H1 (cell line): Measurements from ENCODE around the gene SOCS6. TPM values are rescaled to one million over a fixed set of nuclear protein-coding genes. Genes with fewer than 3 reads are reported as not detected.

Source experiments
- CTCF ChIA-PET: fragments of 300-600 bp; sonication (Branson Sonifier 250); formaldehyde crosslinking; loops from one replicate; lab custom pipeline; 2021; ENCODE audit not compliant: partially characterized antibody; lab: Charles Lee
- POLR2A ChIA-PET: fragments of 300-600 bp; sonication (Branson Sonifier 250); formaldehyde crosslinking; loops from one replicate; lab custom pipeline; 2021; ENCODE audit warnings: inconsistent platforms; ENCODE audit not compliant: partially characterized antibody; lab: Charles Lee
- DNase-seq, 2 experiments: peaks; one replicate each; pipeline versions ENCODE4 v3.0.0 to v3.0.0-alpha.2; 2010 to 2022; ENCODE audit warnings: low spot score in 2 of 2, low read depth in 1 of 2, mixed read lengths in 1 of 2
- FAIRE-seq: peaks from 2 replicates; lab custom pipeline; 2011; peaks lifted over from hg19 to GRCh38; lab: Jason Lieb, UNC
- H2AFZ ChIP-seq: 2 replicates; pipeline ENCODE4 v1.8.1; 2012; ENCODE audit warnings: low read length, inconsistent platforms
- H2AK5ac ChIP-seq: 2 replicates; pipeline ENCODE4 v1.6.1; 2013; ENCODE audit warnings: low read depth, low read length
- H2BK120ac ChIP-seq: replicated peaks from 2 replicates; pipeline ENCODE3; 2013; ENCODE audit warnings: low read depth, low read length, inconsistent platforms
- H2BK12ac ChIP-seq: 2 replicates; pipeline ENCODE4 v1.6.1; 2013; ENCODE audit warnings: low read depth, low read length
- H2BK15ac ChIP-seq: 2 replicates; pipeline ENCODE4 v1.6.1; 2013; ENCODE audit warnings: low read length
- H2BK20ac ChIP-seq: 2 replicates; pipeline ENCODE4 v1.6.1; 2013; ENCODE audit warnings: low read length
- H2BK5ac ChIP-seq: 2 replicates; pipeline ENCODE4 v1.6.1; 2013; ENCODE audit warnings: low read depth, low read length
- H3K14ac ChIP-seq: 2 replicates; pipeline ENCODE4 v1.6.1; 2013; ENCODE audit warnings: inconsistent platforms; ENCODE audit not compliant: insufficient read length
- H3K18ac ChIP-seq: 2 replicates; pipeline ENCODE4 v1.6.1; 2013; ENCODE audit warnings: low read length; ENCODE audit errors: extremely low read depth
- H3K23ac ChIP-seq: 2 replicates; pipeline ENCODE4 v1.6.1; 2013; ENCODE audit warnings: inconsistent platforms; ENCODE audit not compliant: insufficient read length
- H3K23me2 ChIP-seq: 2 replicates; pipeline ENCODE4 v1.6.1; 2013; ENCODE audit warnings: low read depth, low read length
- H3K27ac ChIP-seq: 2 replicates; pipeline ENCODE4 v1.6.1; 2011; ENCODE audit warnings: low read depth, low read length, inconsistent platforms
- H3K27me3 ChIP-seq, 4 experiments: replicated peaks in 1 of 4; 1 replicate in 1 of 4; 2 replicates in 3 of 4; pipeline versions ENCODE4 v1.6.1 to v1.8.1; 2011 to 2013; ENCODE audit warnings: low read length in 3 of 4, mild to moderate bottlenecking in 3 of 4, inconsistent platforms in 2 of 4, mixed read lengths in 2 of 4, moderate library complexity in 1 of 4; ENCODE audit not compliant: control insufficient read depth in 3 of 4, insufficient read depth in 3 of 4; ENCODE audit errors: extremely low read depth in 1 of 4
- H3K36me3 ChIP-seq, 4 experiments: 2 replicates each; pipeline versions ENCODE4 v1.6.1 to v1.8.1; 2011 to 2013; ENCODE audit warnings: mild to moderate bottlenecking in 4 of 4, low read length in 3 of 4, moderate library complexity in 2 of 4, control low read depth in 1 of 4, inconsistent platforms in 1 of 4; ENCODE audit not compliant: insufficient read depth in 4 of 4, control insufficient read depth in 2 of 4
- H3K4ac ChIP-seq: replicated peaks from 2 replicates; pipeline ENCODE3; 2013; ENCODE audit warnings: low read length, low read depth, mixed read lengths, inconsistent platforms; ENCODE audit not compliant: insufficient read length
- H3K4me1 ChIP-seq, 4 experiments: replicated peaks in 1 of 4; 1 replicate in 1 of 4; 2 replicates in 3 of 4; pipeline versions ENCODE4 v1.6.1 to v1.8.1; 2011 to 2013; ENCODE audit warnings: low read length in 3 of 4, inconsistent platforms in 2 of 4, mixed read lengths in 1 of 4; ENCODE audit not compliant: insufficient read depth in 4 of 4, control insufficient read depth in 3 of 4
- H3K4me2 ChIP-seq, 2 experiments: 2 replicates each; pipeline versions ENCODE4 v1.6.1 to v1.8.1; 2011 to 2013; ENCODE audit warnings: low read depth in 2 of 2, low read length in 2 of 2, control low read depth in 1 of 2, inconsistent platforms in 1 of 2, mild to moderate bottlenecking in 1 of 2; ENCODE audit not compliant: insufficient read depth in 1 of 2
- H3K4me3 ChIP-seq, 4 experiments: fragments of 200-600, 300-600 bp in 1 of 4; sonication (generic), shearing (Covaris generic), sonication (Bioruptor Twin) in 1 of 4; 2 replicates each; pipeline versions ENCODE4 v1.5.1 to v1.8.1; 2011 to 2016; ENCODE audit warnings: low read length in 4 of 4, low read depth in 3 of 4, control low read depth in 2 of 4, inconsistent platforms in 2 of 4, mild to moderate bottlenecking in 2 of 4, mixed read lengths in 1 of 4, moderate library complexity in 1 of 4; ENCODE audit not compliant: insufficient read depth in 2 of 4; ENCODE audit errors: extremely low read depth in 1 of 4
- H3K56ac ChIP-seq: replicated peaks from 2 replicates; pipeline ENCODE3; 2013; ENCODE audit warnings: low read depth, mild to moderate bottlenecking, mixed read lengths, low read length, inconsistent platforms; ENCODE audit not compliant: insufficient read length
- H3K79me1 ChIP-seq: 2 replicates; pipeline ENCODE4 v1.6.1; 2013; ENCODE audit warnings: low read depth, low read length, control low read depth
- H3K79me2 ChIP-seq, 2 experiments: 2 replicates each; pipeline versions ENCODE4 v1.6.1 to v1.8.1; 2012 to 2013; ENCODE audit warnings: low read length in 2 of 2, mild to moderate bottlenecking in 2 of 2, inconsistent platforms in 1 of 2; ENCODE audit not compliant: insufficient read depth in 2 of 2, control insufficient read depth in 1 of 2
- H3K9ac ChIP-seq, 4 experiments: replicated peaks in 1 of 4; 1 replicate in 1 of 4; 2 replicates in 3 of 4; pipeline versions ENCODE4 v1.6.1 to v1.8.1; 2011 to 2013; ENCODE audit warnings: low read depth in 3 of 4, low read length in 3 of 4, control low read depth in 2 of 4, mild to moderate bottlenecking in 2 of 4, moderate library complexity in 2 of 4, inconsistent platforms in 1 of 4; ENCODE audit errors: extremely low read depth in 1 of 4
- H3K9me3 ChIP-seq, 2 experiments: 2 replicates each; pipeline versions ENCODE4 v1.6.1 to v1.8.1; 2012 to 2013; ENCODE audit warnings: mild to moderate bottlenecking in 2 of 2, moderate library complexity in 2 of 2, control low read depth in 1 of 2, inconsistent platforms in 1 of 2, low read depth in 1 of 2, low read length in 1 of 2, mixed read lengths in 1 of 2; ENCODE audit not compliant: insufficient read depth in 2 of 2
- H4K20me1 ChIP-seq, 2 experiments: replicated peaks in 1 of 2; 2 replicates each; pipeline versions ENCODE3 to v1.8.1; 2011 to 2013; ENCODE audit warnings: inconsistent platforms in 2 of 2, low read length in 2 of 2, mild to moderate bottlenecking in 1 of 2; ENCODE audit not compliant: insufficient read depth in 2 of 2, control insufficient read depth in 1 of 2
- H4K5ac ChIP-seq: 2 replicates; pipeline ENCODE4 v1.6.1; 2013; ENCODE audit warnings: low read length, low read depth, mixed read lengths, inconsistent platforms; ENCODE audit not compliant: insufficient read length
- H4K8ac ChIP-seq: 2 replicates; pipeline ENCODE4 v1.8.0; 2013; ENCODE audit warnings: mild to moderate bottlenecking, moderate library complexity, low read length, inconsistent platforms; ENCODE audit not compliant: insufficient read depth; ENCODE audit errors: extremely low read depth
- H4K91ac ChIP-seq: replicated peaks from 2 replicates; pipeline ENCODE3; 2013; ENCODE audit warnings: low read length, mixed read lengths, inconsistent platforms; ENCODE audit not compliant: insufficient read length
- BRCA1 ChIP-seq: IDR thresholded peaks from 2 replicates; pipeline ENCODE4 v1.6.1; 2012; ENCODE audit warnings: low read depth, low read length, improper control_type of control experiment
- KDM5A ChIP-seq: fragments of 200-600 bp; IDR thresholded peaks from 2 replicates; pipeline ENCODE4 v1.7.1; 2012; ENCODE audit warnings: mild to moderate bottlenecking, low read length, inconsistent platforms, mixed read lengths
- RFX5 ChIP-seq: IDR thresholded peaks from 2 replicates; pipeline ENCODE4 v1.6.1; 2011; ENCODE audit warnings: low read depth, low read length, improper control_type of control experiment, borderline replicate concordance
- RNF2 ChIP-seq: fragments of 200-900, 300-1000 bp; sonication (generic); IDR thresholded peaks from 2 replicates; pipeline ENCODE4 v1.7.1; 2016; ENCODE audit warnings: borderline replicate concordance, low read depth, mild to moderate bottlenecking, antibody characterized with exemption, low read length; ENCODE audit not compliant: poor library complexity, severe bottlenecking; ENCODE audit errors: missing control alignments
- SP4 ChIP-seq: IDR thresholded peaks from 2 replicates; pipeline ENCODE4 v1.6.1; 2012; ENCODE audit warnings: low read length, inconsistent platforms
- WGBS, 2 experiments: shearing (Covaris generic) in 1 of 2; methylation state at CpG; one replicate each; pipeline versions ENCODE4 v1.1.6 to v1.1.7; 2013 to 2015; ENCODE audit warnings: low lambda C conversion rate in 2 of 2, mixed read lengths in 2 of 2, inconsistent platforms in 1 of 2, low coverage in 1 of 2, missing lambda C conversion rate in 1 of 2; ENCODE audit not compliant: insufficient replicate concordance in 2 of 2, insufficient coverage in 1 of 2, insufficient read length in 1 of 2; ENCODE audit errors: extremely low coverage in 1 of 2, missing lambda C conversion rate in 1 of 2; 5-methylcytosine and 5-hydroxymethylcytosine counted together
- polyA plus RNA-seq, 7 experiments: library from polyadenylated mRNA; depleted of rRNA in 3 of 7; stranded (reverse) in 5 of 7; unstranded in 2 of 7; fragments of >200 nt in 5 of 7; fragments of 200-250 nt in 2 of 7; gene quantifications; 1 replicate in 5 of 7; 2 replicates in 1 of 7; 4 replicates in 1 of 7; pipeline versions ENCODE4 v1.2.1 to v1.2.3, GENCODE V29; 2011 to 2013; ENCODE audit warnings: missing spikeins in 2 of 7, mixed read lengths in 2 of 7
- total RNA-seq: library from RNA; stranded (reverse); fragmentation: NEBNext Ultra II Directional; extraction: Animal tissue kit (Norgen Biotek cat#: 25700); gene quantifications from 2 replicates; pipeline ENCODE4 v1.2.1, GENCODE V29; 2021

The SOCS6 gene
- total and polyA plus RNA-seq, 2 of the 8 experiments (the other 6 are each of a cell fraction or from before 2014, with no cell fraction given), result 9.1 to 22.9 TPM

DNA sequence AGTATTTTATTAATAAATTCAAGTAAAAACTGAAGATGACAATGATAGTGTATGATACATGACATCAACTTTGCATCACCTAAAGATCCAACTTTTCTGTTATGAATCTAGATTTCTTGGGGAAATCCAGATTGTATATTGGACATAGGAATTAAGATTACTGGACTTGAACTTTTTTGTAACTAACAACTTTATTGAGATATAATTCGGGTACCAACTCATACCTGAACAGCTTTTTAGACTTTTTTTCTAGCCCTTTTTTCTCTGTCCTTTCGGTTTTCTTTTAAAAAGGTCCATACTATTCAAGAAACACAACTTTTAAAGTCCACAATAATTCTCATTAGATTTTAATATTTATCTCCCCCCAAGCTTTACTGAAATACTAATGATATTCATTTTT lies 1.1 kb upstream of the SOCS6 start:
- Histone ChIP-seq H3K27me3 (no peaks in the 10 kb centered on the region), H3K79me2 (peaks cover 16 to 32% of the 10 kb centered on the region in 2 experiments), H3K23ac (no peak overlapping the region), H3K18ac (no peak overlapping the region), H3K14ac (no peak overlapping the region), H3K4ac (no peak overlapping the region), H3K4me3 (peak overlapping the region in 2 of 4 experiments; percentile 64 to 75; a peak in 6 of 8 replicates), H3K4me1 (peaks cover 0 to 7% (median 4%) of the 10 kb centered on the region in 4 experiments; a peak in 5 of 7 replicates), H3K56ac (no peak overlapping the region), H4K20me1 (peaks cover 4 to 5% of the 10 kb centered on the region in 2 experiments), H4K8ac (no peak overlapping the region), H3K23me2 (peaks cover 5% of the 10 kb centered on the region; the same call in 1 of the 2 replicates), H2BK20ac (no peak overlapping the region), H4K5ac (no peak overlapping the region), H2AK5ac (no peak overlapping the region), H3K27ac (no peak overlapping the region), H3K9ac (no peak overlapping the region), H2BK120ac (no peak overlapping the region), H4K91ac (no peak overlapping the region), H2BK5ac (no peak overlapping the region), H3K4me2 (peak overlapping the region; percentile 60 to 73), H2BK12ac (no peak overlapping the region), H2AFZ (no peak overlapping the region), H3K79me1 (peaks cover 12% of the 10 kb centered on the region), H2BK15ac (no peak overlapping the region), H3K36me3 (no peaks in the 10 kb centered on the region), H3K9me3 (no peaks in the 10 kb centered on the region)
- no peak for FAIRE-seq
- no peak for DNase-seq
- ChIA-PET CTCF (interaction anchor here (1.0 kb wide), 1 partner anchor 147 kb away, joined by 3 read pairs; no protein-coding TSS in a partner anchor), POLR2A (interaction anchor here (0.6 to 1.5 kb wide), 3 partner anchors 33 to 82 kb away, joined by 3 to 5 read pairs (median 4); partner anchors contain the start of gene RTTN)
- WGBS, 2 experiments, result 98% methylated on average over 2 of the region's 2 CpGs; no CpG with 5 or more reads in 1 of the 2 experiments
- TF ChIP-seq BRCA1 (no peak), SP4 (no peak), KDM5A (no peak), RNF2 (no peak), RFX5 (no peak)
